ENCODE data around the gene TMEM40. TPM values are rescaled to one million over a fixed set of nuclear protein-coding genes. Genes with fewer than 3 reads are reported as not detected.
"Not testable (repeated sequence)": the region's sequence is repeated elsewhere in the genome, so short reads cannot be mapped to it uniquely, and the experiment has no call there.

The TMEM40 gene
- total RNA-seq, 4 donors from 2014 or later = 47.7 to 82.2 (median 63.8) TPM

- Histone ChIP-seq H3K27ac (no peak overlapping the region), H3K36me3 (no peaks in the 10 kb centered on the region), H3K4me1 (no peaks in the 10 kb centered on the region), H3K27me3 (no peaks in the 10 kb centered on the region), H3K4me3 (no peak overlapping the region), H3K9me3 (no peaks in the 10 kb centered on the region)
- DNase-seq (ENCODE audit: low spot score in 2 of 2) = no peak
- 53% methylated on average over 4 of the region's 4 CpGs for WGBS
- TF ChIP-seq POLR2A (IDR thresholded peaks at IDR 0.05) (no peak), CTCF (IDR thresholded peaks at IDR 0.05) (no peak), EP300 (IDR thresholded peaks at IDR 0.05) (no peak), POLR2AphosphoS5 (IDR thresholded peaks at IDR 0.05) (no peak)
Observed at GRCh38 chr3:12785096-12785495, 26.0 kb upstream of the TMEM40 start.

GRCh38 chr3:12782172-12782815 lies 23.2 kb upstream of the TMEM40 start:
- TF ChIP-seq POLR2A (IDR thresholded peaks at IDR 0.05) = no peak
- TF ChIP-seq CTCF (IDR thresholded peaks at IDR 0.05) = no peak
- TF ChIP-seq EP300 (IDR thresholded peaks at IDR 0.05) = no peak
- no peak for TF ChIP-seq POLR2AphosphoS5 (IDR thresholded peaks at IDR 0.05)

GRCh38 chr3:12780751-12781150 lies 21.7 kb upstream of the TMEM40 start:
- Histone ChIP-seq H3K9me3 (no peaks in the 10 kb centered on the region), H3K36me3 (no peaks in the 10 kb centered on the region), H3K27me3 (no peaks in the 10 kb centered on the region), H3K4me3 (no peak overlapping the region), H3K27ac (no peak overlapping the region), H3K4me1 (no peaks in the 10 kb centered on the region)
- DNase-seq (ENCODE audit: low spot score in 2 of 2) = no peak
- WGBS = 78% methylated on average over 4 of the region's 4 CpGs
- TF ChIP-seq POLR2AphosphoS5 (IDR thresholded peaks at IDR 0.05) (no peak), CTCF (IDR thresholded peaks at IDR 0.05) (no peak), EP300 (IDR thresholded peaks at IDR 0.05) (no peak), POLR2A (IDR thresholded peaks at IDR 0.05) (no peak)

More at GRCh38 chr3:12782172-12782815, 23.2 kb upstream of the TMEM40 start:
- H3K27me3 ChIP-seq = no peaks in the 10 kb centered on the region
- no peak for DNase-seq (ENCODE audit: low spot score in 2 of 2)
- no peak overlapping the region for H3K27ac ChIP-seq
- no peak overlapping the region for H3K4me3 ChIP-seq
- H3K4me1 ChIP-seq = no peaks in the 10 kb centered on the region
- no peaks in the 10 kb centered on the region for H3K36me3 ChIP-seq
- 77% methylated on average over 6 of the region's 6 CpGs for WGBS
- H3K9me3 ChIP-seq = no peaks in the 10 kb centered on the region

GRCh38 chr3:12777171-12777570 lies 18.1 kb upstream of the TMEM40 start:
- no peaks in the 10 kb centered on the region for H3K27me3 ChIP-seq
- TF ChIP-seq CTCF (IDR thresholded peaks at IDR 0.05) (no peak), EP300 (IDR thresholded peaks at IDR 0.05) (no peak), POLR2A (IDR thresholded peaks at IDR 0.05) (no peak), POLR2AphosphoS5 (IDR thresholded peaks at IDR 0.05) (no peak)
- H3K4me3 ChIP-seq = no peak overlapping the region
- H3K36me3 ChIP-seq = no peaks in the 10 kb centered on the region
- 50% methylated on average over 4 of the region's 4 CpGs for WGBS
- DNase-seq (ENCODE audit: low spot score in 2 of 2) = no peak
- no peaks in the 10 kb centered on the region for H3K9me3 ChIP-seq
- no peaks in the 10 kb centered on the region for H3K4me1 ChIP-seq
- H3K27ac ChIP-seq = no peak overlapping the region

GRCh38 chr3:12775970-12776369 lies 16.9 kb upstream of the TMEM40 start:
- H3K36me3 ChIP-seq; H3K4me1 ChIP-seq; H3K9me3 ChIP-seq; H3K4me3 ChIP-seq; DNase-seq (ENCODE audit: low spot score in 2 of 2); H3K27me3 ChIP-seq; H3K27ac ChIP-seq: not testable (repeated sequence)
- 80% methylated on average over 6 of the region's 6 CpGs for WGBS

GRCh38 chr3:12775226-12775625 lies 16.2 kb upstream of the TMEM40 start:
- TF ChIP-seq POLR2A (IDR thresholded peaks at IDR 0.05) (no peak), CTCF (IDR thresholded peaks at IDR 0.05) (no peak), POLR2AphosphoS5 (IDR thresholded peaks at IDR 0.05) (no peak), EP300 (IDR thresholded peaks at IDR 0.05) (no peak)
- Histone ChIP-seq H3K27ac (no peak overlapping the region), H3K9me3 (no peaks in the 10 kb centered on the region), H3K4me1 (no peaks in the 10 kb centered on the region), H3K36me3 (no peaks in the 10 kb centered on the region), H3K4me3 (no peak overlapping the region), H3K27me3 (no peaks in the 10 kb centered on the region)
- no peak for DNase-seq (ENCODE audit: low spot score in 2 of 2)
- 100% methylated on average over 1 of the region's 1 CpG for WGBS

Measured in suprapubic skin (tissue), 4 donors.